Retina (tissue), 1 donor: ENCODE results near the gene CDKAL1.
A peak's percentile ranks its signal among the peaks of the same experiment; 100 is the strongest.

Experiments
- DNase-seq: peaks from one replicate; pipeline ENCODE4 v3.0.0-alpha.2; 2016

Gene CDKAL1

GRCh38 chr6:20684474-20684873, 150.2 kb downstream of the CDKAL1 start:
- no peak for DNase-seq

GRCh38 chr6:20686142-20686541, 151.9 kb downstream of the CDKAL1 start:
- DNase-seq: no peak

GRCh38 chr6:20687494-20687893, 153.2 kb downstream of the CDKAL1 start:
- no peak for DNase-seq

- no peak for DNase-seq
Measured at GRCh38 chr6:20688710-20689500, 154.6 kb downstream of the CDKAL1 start.

GRCh38 chr6:20691185-20691584, 156.9 kb downstream of the CDKAL1 start:
- no peak for DNase-seq

- DNase-seq: no peak
Measured at GRCh38 chr6:20692023-20692422, 157.8 kb downstream of the CDKAL1 start.

- no peak for DNase-seq
Measured at GRCh38 chr6:20693466-20694063, 159.3 kb downstream of the CDKAL1 start.

GRCh38 chr6:20696676-20697075, 162.4 kb downstream of the CDKAL1 start:
- no peak for DNase-seq

- no peak for DNase-seq
Measured at GRCh38 chr6:20698675-20699074, 164.4 kb downstream of the CDKAL1 start.

- DNase-seq: no peak
Measured at GRCh38 chr6:20699402-20699801, 165.1 kb downstream of the CDKAL1 start.

GRCh38 chr6:20700375-20700774, 166.1 kb downstream of the CDKAL1 start:
- no peak for DNase-seq

- DNase-seq: no peak
Measured at GRCh38 chr6:20702366-20702765, 168.1 kb downstream of the CDKAL1 start.

- no peak for DNase-seq
Measured at GRCh38 chr6:20703049-20703448, 168.8 kb downstream of the CDKAL1 start.

- DNase-seq: no peak
Measured at GRCh38 chr6:20704325-20705025, 170.2 kb downstream of the CDKAL1 start.

GRCh38 chr6:20705741-20706140, 171.5 kb downstream of the CDKAL1 start:
- no peak for DNase-seq

GRCh38 chr6:20706238-20706938, 172.1 kb downstream of the CDKAL1 start:
- DNase-seq: no peak

GRCh38 chr6:20706939-20707485, 172.8 kb downstream of the CDKAL1 start:
- peak; percentile 26 for DNase-seq

GRCh38 chr6:20707870-20708269, 173.6 kb downstream of the CDKAL1 start:
- DNase-seq: no peak

- DNase-seq: no peak
Measured at GRCh38 chr6:20708367-20709124, 174.3 kb downstream of the CDKAL1 start.

GRCh38 chr6:20709451-20709850, 175.2 kb downstream of the CDKAL1 start:
- DNase-seq: no peak

- no peak for DNase-seq
Measured at GRCh38 chr6:20710341-20710740, 176.1 kb downstream of the CDKAL1 start.

- no peak for DNase-seq
Measured at GRCh38 chr6:20711518-20711917, 177.3 kb downstream of the CDKAL1 start.
